H54 (cell line): ENCODE measurements around the gene TMEM201.

Source experiments
- DNase-seq: peaks from one replicate; pipeline ENCODE4 v3.0.0; 2011; ENCODE audit warnings: low spot score, mixed read lengths; ENCODE audit not compliant: insufficient read length
- FAIRE-seq: peaks from 3 replicates; lab custom pipeline; 2011; peaks lifted over from hg19 to GRCh38; lab: Jason Lieb, UNC
- POLR2A ChIP-seq: IDR thresholded peaks from 2 replicates; pipeline ENCODE4 v1.6.1; 2011; ENCODE audit warnings: low read depth, mild to moderate bottlenecking, low read length

TMEM201 gene

DNA sequence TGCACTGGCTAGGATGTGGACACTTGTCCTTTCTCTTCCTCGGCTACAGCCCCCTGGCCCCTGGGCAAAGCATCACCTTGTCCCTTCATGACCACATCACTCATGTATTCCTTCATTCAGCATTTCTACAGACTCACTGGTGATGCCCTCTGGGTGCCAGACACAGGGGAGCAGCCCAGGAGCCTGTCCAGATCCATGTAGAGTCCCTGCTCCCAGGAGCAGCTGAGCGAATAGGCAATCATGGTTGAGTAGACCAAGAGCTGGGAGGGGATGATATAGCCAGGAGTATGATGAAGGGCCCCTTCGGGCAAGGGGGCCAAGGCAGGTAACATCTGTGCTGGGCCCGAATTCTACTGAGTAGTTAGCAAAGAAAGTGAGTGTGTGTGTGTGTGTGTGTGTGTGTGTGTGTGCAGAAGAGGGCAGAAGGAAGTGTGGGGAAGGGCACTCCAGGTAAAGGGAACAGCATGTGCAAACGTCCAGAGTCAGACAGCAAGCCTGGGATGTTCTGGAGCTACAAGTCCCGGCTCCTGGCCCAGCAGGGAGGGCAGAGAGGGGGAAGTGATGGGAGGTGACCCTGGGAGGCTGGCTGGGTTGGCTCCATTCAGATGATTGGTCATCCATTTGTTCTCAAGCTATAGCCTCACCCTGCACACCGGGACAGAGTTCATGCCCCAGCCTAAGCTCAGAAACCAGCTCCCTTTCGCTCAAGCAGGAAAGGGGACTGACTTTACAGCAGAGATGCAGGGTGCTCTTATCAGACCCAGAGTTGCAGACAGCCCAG, 41.8 kb downstream of the TMEM201 start:
- no peak for FAIRE-seq
- DNase-seq, result no peak

GRCh38 chr1:9631613-9632012, 42.9 kb downstream of the TMEM201 start:
- DNase-seq, result no peak
- no peak for FAIRE-seq
- no peak for TF ChIP-seq POLR2A

More for the DNA sequence above, 41.8 kb downstream of the TMEM201 start:
- TF ChIP-seq POLR2A, result no peak

DNA sequence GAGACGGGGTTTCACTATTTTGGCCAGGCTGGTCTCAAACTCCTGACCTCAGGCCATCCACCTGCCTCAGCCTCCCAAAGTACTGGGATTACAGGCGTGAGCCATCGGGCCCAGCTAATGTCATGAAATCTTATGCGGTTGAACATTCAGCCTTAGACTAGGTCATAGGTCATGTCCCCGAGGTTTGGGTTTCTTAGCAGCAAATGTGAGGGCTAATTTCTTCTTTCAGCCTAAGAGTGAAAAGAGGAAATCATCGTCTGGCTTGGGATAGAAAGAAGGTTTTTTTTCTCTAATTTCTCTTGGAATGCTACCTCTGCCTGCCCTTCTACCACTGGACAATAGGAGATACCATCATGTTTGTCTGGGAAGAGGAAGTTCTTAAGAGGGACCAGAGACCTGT, 44.8 kb downstream of the TMEM201 start:
- no peak for TF ChIP-seq POLR2A
- FAIRE-seq (no peak), DNase-seq (no peak)

DNA sequence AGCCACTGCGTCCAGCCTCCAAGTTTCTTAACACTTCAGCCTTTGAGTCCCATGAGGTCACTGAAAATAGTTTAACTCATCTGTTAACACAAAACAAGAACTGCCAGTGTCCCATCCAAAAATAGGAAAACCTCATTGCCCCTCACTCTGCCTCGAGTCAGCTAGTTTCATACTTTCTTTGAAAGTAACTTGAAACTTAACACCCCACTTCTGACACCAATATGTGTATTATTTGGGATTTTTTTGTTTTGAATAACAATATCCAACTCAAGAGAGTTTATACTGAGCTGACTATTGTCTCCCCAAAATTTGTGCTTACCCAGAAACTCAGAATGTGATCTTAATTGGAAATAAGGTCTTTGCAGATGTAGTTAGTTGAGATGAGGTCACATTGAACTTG, 45.9 kb downstream of the TMEM201 start:
- TF ChIP-seq POLR2A, result no peak
- DNase-seq, result no peak
- FAIRE-seq, result no peak

- no peak for DNase-seq
- FAIRE-seq, result no peak
- TF ChIP-seq POLR2A, result no peak
Observed at GRCh38 chr1:9639227-9639626, 50.5 kb downstream of the TMEM201 start.

GRCh38 chr1:9643351-9644256, 54.9 kb downstream of the TMEM201 start:
- TF ChIP-seq POLR2A, result no peak
- DNase-seq (no peak), FAIRE-seq (no peak)

- no peak for TF ChIP-seq POLR2A
- DNase-seq, result no peak
- FAIRE-seq, result no peak
Observed at GRCh38 chr1:9646037-9646436, 57.3 kb downstream of the TMEM201 start.

DNA sequence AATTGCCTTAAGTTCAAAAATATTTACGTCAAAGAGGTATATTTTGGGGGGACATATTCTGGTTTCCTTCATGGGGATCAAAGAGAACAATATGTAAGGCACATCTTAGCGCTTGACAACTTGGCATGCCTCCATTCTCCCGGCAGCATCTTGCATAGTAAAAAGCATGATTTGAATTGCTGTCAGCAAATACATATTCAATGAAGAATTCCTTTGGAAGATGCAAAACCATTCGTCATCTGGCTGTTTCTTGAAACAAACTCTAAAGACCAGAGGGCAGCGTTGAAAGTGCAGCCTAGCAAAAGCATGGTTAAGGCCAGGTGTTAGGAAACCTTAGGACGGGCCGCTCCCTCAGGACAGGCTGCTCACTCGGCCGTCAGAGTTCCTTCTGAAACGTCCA, 59.5 kb downstream of the TMEM201 start:
- TF ChIP-seq POLR2A, result no peak
- no peak for FAIRE-seq

DNA sequence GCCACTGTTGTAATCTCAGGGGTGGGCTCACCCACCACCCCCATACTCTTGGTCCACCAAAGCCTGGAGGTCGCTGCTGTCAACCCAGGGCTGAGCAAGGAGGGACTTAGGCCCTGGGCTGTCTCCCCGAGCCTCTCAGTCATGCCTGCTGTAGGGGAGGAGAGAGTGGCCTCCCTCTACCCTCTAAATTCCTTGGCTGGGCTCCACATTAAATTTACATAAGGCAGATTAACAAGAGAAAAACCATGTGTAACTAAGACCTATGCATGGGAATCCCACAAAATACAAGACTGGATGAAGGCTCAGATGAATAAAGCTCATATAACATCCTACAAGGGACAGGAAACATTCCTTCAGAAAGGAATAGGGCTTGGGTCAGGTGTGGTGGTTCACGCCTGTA, 61.1 kb downstream of the TMEM201 start:
- no peak for TF ChIP-seq POLR2A
- no peak for DNase-seq
- FAIRE-seq, result no peak

More for the DNA sequence above, 59.5 kb downstream of the TMEM201 start:
- no peak for DNase-seq

DNA sequence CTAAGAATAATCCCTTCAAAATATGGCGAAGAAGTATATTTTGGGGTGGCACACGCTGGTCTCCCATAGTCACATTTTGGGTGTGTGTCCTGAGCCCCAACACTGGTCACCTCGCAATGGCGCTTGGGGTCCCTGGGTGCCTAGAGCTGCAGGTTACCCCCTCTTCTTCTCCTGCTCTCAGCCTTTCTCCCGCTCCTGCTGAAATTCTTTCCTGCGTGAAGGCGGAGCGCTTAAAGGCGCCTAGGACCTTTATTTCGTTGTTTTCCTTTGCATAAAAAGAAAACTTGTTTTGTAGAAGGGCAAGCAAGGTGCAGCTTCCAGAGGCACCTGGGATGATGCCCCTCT, 62.5 kb downstream of the TMEM201 start:
- FAIRE-seq, result no peak
- TF ChIP-seq POLR2A, result no peak
- DNase-seq, result no peak

DNA sequence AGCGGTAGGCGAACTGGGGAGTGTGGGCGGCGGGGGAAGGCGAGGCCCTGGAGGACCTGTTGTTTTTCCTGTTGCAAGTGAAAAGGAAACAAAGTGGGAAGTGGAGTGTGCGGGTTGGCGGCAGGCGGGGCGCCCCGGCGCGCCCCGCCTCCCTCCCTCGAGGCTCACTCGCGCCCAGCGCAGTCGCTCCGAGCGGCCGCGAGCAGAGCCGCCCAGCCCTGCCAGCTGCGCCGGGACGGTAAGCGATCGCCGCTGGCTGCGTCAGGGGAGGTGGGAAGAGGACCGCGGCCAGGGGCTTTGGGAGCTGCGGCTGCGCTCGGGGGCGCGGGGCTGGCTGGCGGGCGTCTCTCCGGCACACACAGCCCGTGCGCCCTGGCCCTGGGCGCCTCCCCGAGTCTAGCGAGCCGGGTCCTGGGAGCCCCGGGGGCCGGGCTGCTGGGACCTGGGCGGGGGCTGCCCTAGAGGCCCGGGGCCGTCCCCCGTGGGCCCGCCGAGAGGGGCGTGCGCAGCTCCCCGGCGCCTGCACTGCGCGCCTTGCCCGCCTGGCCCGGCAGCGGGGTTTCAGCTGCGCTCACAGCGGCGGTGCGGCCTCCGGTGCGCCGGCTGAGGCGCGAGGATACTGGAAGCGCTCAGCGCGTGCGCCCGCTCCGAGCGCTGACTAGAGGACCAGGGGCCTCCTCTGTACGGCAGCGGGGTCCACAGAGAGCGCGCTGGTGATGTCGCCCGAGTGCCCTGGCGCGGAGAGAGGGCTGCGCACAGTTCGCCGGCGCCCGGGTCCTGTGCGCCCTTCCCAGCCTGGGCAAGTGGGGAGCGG, 63.1 kb downstream of the TMEM201 start, which contains the start of gene PIK3CD:
Gene PIK3CD, plus strand, starts transcription at position 167 of the 814 bp plus-strand sequence. CDS start 58,725 bp downstream, outside the sequence.
- no peak for DNase-seq
- FAIRE-seq, result no peak

DNA sequence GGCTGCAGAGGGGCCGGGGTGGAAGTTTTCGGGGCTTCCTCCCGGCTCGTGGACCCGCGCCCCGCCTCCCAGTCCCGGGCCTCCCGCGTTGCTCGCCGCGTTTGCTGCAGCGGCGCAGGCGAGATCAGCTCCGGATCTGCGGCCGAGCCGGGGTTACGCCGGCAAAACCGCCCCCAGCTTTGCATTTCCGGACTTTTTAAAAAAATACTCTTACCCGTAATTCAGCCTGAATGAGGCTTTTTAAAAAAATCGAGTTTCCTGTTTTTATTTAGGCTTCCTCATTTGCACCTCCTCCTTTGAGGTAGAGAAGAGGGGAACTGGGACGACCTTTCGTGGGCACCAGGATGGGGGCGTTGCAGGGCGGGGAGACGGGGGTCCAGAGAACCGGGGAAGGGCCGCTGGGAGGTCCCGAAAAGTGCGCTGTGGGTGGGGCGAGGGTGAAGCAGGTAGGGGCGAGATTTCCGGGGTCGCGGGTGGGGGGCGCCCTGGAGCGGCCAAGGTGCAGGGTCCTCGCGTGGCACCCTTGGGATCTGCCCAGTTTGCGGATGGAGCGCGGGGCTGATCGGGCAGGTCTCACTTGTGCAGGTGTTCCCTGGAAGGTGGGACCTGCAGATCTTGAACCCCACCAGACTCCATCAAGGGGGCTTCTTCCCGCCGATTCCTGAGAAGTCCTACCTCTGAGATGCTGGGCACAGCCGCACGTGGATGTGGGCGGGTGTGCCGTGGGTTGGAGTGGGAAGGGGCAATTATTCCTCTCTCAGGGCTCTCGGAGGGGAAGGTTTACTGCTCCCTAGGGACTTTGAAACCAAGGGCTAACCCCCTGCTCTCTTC, 63.9 kb downstream of the TMEM201 start:
- FAIRE-seq (no peak), DNase-seq (no peak)
- no peak for TF ChIP-seq POLR2A

More for the DNA sequence above, 63.1 kb downstream of the TMEM201 start, which contains the start of gene PIK3CD:
- no peak for TF ChIP-seq POLR2A

DNA sequence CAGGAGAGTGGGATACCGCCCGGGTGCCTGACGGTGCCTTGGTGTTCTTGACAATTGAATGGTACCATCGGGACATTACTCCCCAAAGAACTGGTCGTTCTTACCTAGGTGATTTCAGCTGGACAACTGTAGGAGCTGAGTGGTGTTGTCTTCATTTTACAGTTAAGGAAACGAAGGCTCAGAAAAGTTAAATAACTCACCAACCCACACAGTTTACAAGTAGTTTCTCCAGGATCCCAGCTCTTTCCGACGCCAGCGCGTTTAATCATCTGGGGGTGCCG, 64.4 kb downstream of the TMEM201 start:
- DNase-seq (no peak), FAIRE-seq (no peak)
- TF ChIP-seq POLR2A, result no peak
